ENCODE data around the gene GRIA2. TPM values are rescaled to one million over a fixed set of nuclear protein-coding genes. Genes with fewer than 3 reads are reported as not detected.
A peak's percentile ranks its signal among the peaks of the same experiment; 100 is the strongest.

GRIA2 gene
- total RNA-seq, 2 donors from 2014 or later: not detected

DNA sequence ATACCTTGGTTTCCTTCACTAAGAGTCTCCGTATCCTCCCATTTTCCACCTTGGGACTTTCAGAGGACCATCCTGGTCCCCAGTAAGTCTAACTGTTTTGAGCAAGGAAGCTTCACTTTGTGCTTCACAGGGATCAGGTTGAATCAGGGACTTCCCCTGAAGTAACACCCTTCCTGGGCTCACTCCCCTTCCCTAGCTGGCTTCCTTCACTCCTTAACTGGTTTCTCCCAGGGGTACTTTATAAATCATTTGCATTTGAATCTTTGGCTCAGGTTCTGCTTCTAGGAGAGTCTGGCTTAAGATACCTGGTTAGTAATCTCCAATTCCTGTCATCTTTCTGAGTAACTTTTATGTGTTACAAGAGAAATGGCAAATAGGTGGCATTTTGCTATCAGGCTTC lies 24.5 kb upstream of the GRIA2 start:
- no peak for DNase-seq (ENCODE audit: low spot score)
- no peaks in the 10 kb centered on the region for H3K27me3 ChIP-seq
- no peak overlapping the region for H3K4me3 ChIP-seq

DNA sequence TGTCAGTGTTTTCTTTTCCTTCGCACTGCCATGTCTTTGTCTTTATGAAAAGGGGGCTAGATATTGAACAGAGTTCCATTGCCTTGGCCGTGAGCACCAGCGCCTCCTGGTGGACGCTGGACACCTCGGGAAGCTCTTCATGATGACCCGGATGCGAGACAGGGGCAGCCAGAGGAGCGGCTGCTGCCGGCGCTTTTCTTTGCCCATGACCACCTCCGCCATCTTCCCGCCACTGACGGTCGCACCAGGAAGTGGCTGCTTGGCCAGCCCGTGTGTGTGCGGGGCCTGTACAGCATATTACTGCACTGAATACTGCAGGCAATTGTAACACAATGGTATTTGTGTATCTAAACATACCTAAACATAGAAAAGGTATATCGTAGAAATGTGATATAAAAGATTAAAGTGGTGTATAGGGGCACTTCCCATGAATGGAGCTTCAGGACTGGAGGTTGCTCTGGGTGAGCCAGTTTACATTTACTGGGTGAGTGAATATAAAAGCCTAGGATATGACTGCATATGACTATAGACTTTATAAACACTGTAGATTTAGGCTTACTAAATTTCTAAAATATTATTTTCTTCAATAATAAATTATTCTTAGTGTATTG lies 15.8 kb upstream of the GRIA2 start:
- H3K4me3 ChIP-seq: no peak overlapping the region
- no peaks in the 10 kb centered on the region for H3K9me3 ChIP-seq
- TF ChIP-seq, protein P1, sequence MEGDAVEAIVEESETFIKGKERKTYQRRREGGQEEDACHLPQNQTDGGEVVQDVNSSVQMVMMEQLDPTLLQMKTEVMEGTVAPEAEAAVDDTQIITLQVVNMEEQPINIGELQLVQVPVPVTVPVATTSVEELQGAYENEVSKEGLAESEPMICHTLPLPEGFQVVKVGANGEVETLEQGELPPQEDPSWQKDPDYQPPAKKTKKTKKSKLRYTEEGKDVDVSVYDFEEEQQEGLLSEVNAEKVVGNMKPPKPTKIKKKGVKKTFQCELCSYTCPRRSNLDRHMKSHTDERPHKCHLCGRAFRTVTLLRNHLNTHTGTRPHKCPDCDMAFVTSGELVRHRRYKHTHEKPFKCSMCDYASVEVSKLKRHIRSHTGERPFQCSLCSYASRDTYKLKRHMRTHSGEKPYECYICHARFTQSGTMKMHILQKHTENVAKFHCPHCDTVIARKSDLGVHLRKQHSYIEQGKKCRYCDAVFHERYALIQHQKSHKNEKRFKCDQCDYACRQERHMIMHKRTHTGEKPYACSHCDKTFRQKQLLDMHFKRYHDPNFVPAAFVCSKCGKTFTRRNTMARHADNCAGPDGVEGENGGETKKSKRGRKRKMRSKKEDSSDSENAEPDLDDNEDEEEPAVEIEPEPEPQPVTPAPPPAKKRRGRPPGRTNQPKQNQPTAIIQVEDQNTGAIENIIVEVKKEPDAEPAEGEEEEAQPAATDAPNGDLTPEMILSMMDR (IDR thresholded peaks at IDR 0.05): peak in 1 of 2 donors; percentile 36
- no peaks in the 10 kb centered on the region for H3K27me3 ChIP-seq
- no peak overlapping the region for H3K27ac ChIP-seq
- no peaks in the 10 kb centered on the region for H3K4me1 ChIP-seq
- no peaks in the 10 kb centered on the region for H3K36me3 ChIP-seq
- no peak for DNase-seq (ENCODE audit: low spot score)

More for the DNA sequence above, 24.5 kb upstream of the GRIA2 start:
- no peaks in the 10 kb centered on the region for H3K9me3 ChIP-seq
- no peak overlapping the region for H3K27ac ChIP-seq
- TF ChIP-seq, protein P1 (IDR thresholded peaks at IDR 0.05): no peak
- H3K36me3 ChIP-seq: no peaks in the 10 kb centered on the region
- no peaks in the 10 kb centered on the region for H3K4me1 ChIP-seq

DNA sequence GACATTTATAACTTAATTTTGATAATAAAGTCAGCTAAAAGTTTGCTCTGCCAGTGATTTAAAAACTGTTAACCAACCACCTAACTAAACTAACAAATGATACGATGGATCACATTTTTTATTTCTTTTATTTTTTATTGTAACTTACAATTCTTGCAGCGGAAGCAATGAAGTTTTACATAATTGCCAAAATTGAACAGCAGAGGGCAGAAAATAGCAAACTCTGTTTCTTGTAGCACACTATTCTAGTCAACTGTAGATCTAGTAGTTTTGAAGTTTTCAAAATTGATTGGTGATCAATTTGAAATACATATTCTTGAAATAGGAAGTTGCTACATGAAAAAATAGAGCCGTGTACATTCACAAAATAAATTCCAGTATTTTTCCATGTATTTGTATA lies 2.8 kb upstream of the GRIA2 start:
- H3K27me3 ChIP-seq: peaks cover 8 to 10% of the 10 kb centered on the region in 2 donors
- H3K27ac ChIP-seq: no peak overlapping the region
- no peaks in the 10 kb centered on the region for H3K36me3 ChIP-seq
- no peak for DNase-seq (ENCODE audit: low spot score)
- H3K4me3 ChIP-seq: no peak overlapping the region
- TF ChIP-seq, protein P1 (IDR thresholded peaks at IDR 0.05): peak; percentile 12 to 46
- H3K4me1 ChIP-seq: peaks cover 0 to 16% of the 10 kb centered on the region in 2 donors
- H3K9me3 ChIP-seq: no peaks in the 10 kb centered on the region

DNA sequence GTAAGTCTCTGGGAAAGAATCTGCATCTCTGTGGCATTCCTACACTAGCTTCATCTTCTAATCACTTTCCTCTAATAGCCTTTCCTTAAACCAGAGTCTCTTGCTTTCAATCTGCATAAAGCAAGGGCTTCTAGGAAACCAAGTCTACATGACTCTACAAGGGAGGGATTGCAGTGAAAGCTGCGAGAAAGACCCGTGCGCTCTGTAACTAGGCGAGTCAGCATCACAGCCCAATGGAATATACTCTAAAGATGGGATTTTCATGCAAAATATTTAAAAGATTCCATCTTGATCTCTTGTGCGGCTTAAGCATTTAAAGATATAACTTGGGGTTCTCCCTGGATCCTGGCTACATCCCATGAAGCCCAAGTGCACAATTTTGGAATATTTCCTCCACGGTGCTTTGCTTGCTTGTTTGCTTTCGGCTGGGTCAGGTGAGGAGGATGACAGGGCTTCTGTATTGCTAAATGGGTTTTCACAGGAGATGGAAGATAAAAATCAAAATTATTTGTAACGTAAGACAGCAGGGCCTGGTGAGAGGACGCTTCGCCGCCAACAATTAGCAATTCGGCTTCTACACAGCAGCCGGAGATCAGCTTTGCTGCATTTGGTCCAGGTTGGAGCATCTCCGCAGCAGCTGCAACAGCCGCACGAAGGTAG lies 687 bp upstream of the GRIA2 start:
- Histone ChIP-seq H3K4me1 (peaks cover 0 to 18% of the 10 kb centered on the region in 2 donors), H3K27ac (no peak overlapping the region), H3K36me3 (no peaks in the 10 kb centered on the region), H3K4me3 (no peak overlapping the region), H3K9me3 (no peaks in the 10 kb centered on the region), H3K27me3 (peaks cover 8 to 10% of the 10 kb centered on the region in 2 donors)
- TF ChIP-seq, protein P1 (IDR thresholded peaks at IDR 0.05): no peak
- DNase-seq (ENCODE audit: low spot score): no peak

DNA sequence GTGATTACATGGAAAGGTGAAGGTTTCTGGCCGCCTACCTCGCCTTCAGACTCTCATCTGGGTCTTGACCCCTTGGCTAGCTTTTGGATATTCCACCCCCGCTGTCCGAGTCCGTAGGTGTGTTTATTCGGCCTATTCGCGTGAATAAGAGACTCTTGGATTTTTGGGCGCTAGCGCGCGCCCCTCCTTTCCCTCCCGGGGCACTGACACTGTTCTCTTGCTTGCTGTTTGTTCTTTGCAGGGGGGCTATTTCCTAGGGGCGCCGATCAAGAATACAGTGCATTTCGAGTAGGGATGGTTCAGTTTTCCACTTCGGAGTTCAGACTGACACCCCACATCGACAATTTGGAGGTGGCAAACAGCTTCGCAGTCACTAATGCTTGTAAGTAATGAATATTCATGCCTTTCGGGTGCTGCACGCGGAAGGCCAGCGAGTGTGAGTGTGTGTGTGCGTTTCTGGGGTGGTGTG lies 932 bp downstream of the GRIA2 start:
- H3K4me3 ChIP-seq: no peak overlapping the region

More for the DNA sequence above, 932 bp downstream of the GRIA2 start:
- H3K4me1 ChIP-seq: peaks cover 0 to 18% of the 10 kb centered on the region in 2 donors
- DNase-seq (ENCODE audit: low spot score): no peak
- H3K27me3 ChIP-seq: peaks cover 8 to 10% of the 10 kb centered on the region in 2 donors
- no peak overlapping the region for H3K27ac ChIP-seq
- no peaks in the 10 kb centered on the region for H3K9me3 ChIP-seq
- TF ChIP-seq, protein P1 (IDR thresholded peaks at IDR 0.05): no peak
- H3K36me3 ChIP-seq: no peaks in the 10 kb centered on the region

Measured in right atrium auricular region (tissue), 2 donors.